H1 (cell line): ENCODE measurements around the gene TMEM245. TPM values are rescaled to one million over a fixed set of nuclear protein-coding genes. Genes with fewer than 3 reads are reported as not detected.

ENCODE experiments used
- CTCF ChIA-PET: fragments of 300-600 bp; sonication (Branson Sonifier 250); formaldehyde crosslinking; loops from one replicate; lab custom pipeline; 2021; ENCODE audit not compliant: partially characterized antibody; lab: Charles Lee
- POLR2A ChIA-PET: fragments of 300-600 bp; sonication (Branson Sonifier 250); formaldehyde crosslinking; loops from one replicate; lab custom pipeline; 2021; ENCODE audit warnings: inconsistent platforms; ENCODE audit not compliant: partially characterized antibody; lab: Charles Lee
- DNase-seq, 2 experiments: peaks; one replicate each; pipeline versions ENCODE4 v3.0.0 to v3.0.0-alpha.2; 2010 to 2022; ENCODE audit warnings: low spot score in 2 of 2, low read depth in 1 of 2, mixed read lengths in 1 of 2
- FAIRE-seq: peaks from 2 replicates; lab custom pipeline; 2011; peaks lifted over from hg19 to GRCh38; lab: Jason Lieb, UNC
- H2AFZ ChIP-seq: 2 replicates; pipeline ENCODE4 v1.8.1; 2012; ENCODE audit warnings: low read length, inconsistent platforms
- H2AK5ac ChIP-seq: 2 replicates; pipeline ENCODE4 v1.6.1; 2013; ENCODE audit warnings: low read depth, low read length
- H2BK120ac ChIP-seq: replicated peaks from 2 replicates; pipeline ENCODE3; 2013; ENCODE audit warnings: low read depth, low read length, inconsistent platforms
- H2BK12ac ChIP-seq: 2 replicates; pipeline ENCODE4 v1.6.1; 2013; ENCODE audit warnings: low read depth, low read length
- H2BK15ac ChIP-seq: 2 replicates; pipeline ENCODE4 v1.6.1; 2013; ENCODE audit warnings: low read length
- H2BK20ac ChIP-seq: 2 replicates; pipeline ENCODE4 v1.6.1; 2013; ENCODE audit warnings: low read length
- H2BK5ac ChIP-seq: 2 replicates; pipeline ENCODE4 v1.6.1; 2013; ENCODE audit warnings: low read depth, low read length
- H3K14ac ChIP-seq: 2 replicates; pipeline ENCODE4 v1.6.1; 2013; ENCODE audit warnings: inconsistent platforms; ENCODE audit not compliant: insufficient read length
- H3K18ac ChIP-seq: 2 replicates; pipeline ENCODE4 v1.6.1; 2013; ENCODE audit warnings: low read length; ENCODE audit errors: extremely low read depth
- H3K23ac ChIP-seq: 2 replicates; pipeline ENCODE4 v1.6.1; 2013; ENCODE audit warnings: inconsistent platforms; ENCODE audit not compliant: insufficient read length
- H3K23me2 ChIP-seq: 2 replicates; pipeline ENCODE4 v1.6.1; 2013; ENCODE audit warnings: low read depth, low read length
- H3K27ac ChIP-seq: 2 replicates; pipeline ENCODE4 v1.6.1; 2011; ENCODE audit warnings: low read depth, low read length, inconsistent platforms
- H3K27me3 ChIP-seq, 4 experiments: replicated peaks in 1 of 4; 1 replicate in 1 of 4; 2 replicates in 3 of 4; pipeline versions ENCODE4 v1.6.1 to v1.8.1; 2011 to 2013; ENCODE audit warnings: low read length in 3 of 4, mild to moderate bottlenecking in 3 of 4, inconsistent platforms in 2 of 4, mixed read lengths in 2 of 4, moderate library complexity in 1 of 4; ENCODE audit not compliant: control insufficient read depth in 3 of 4, insufficient read depth in 3 of 4; ENCODE audit errors: extremely low read depth in 1 of 4
- H3K36me3 ChIP-seq, 4 experiments: 2 replicates each; pipeline versions ENCODE4 v1.6.1 to v1.8.1; 2011 to 2013; ENCODE audit warnings: mild to moderate bottlenecking in 4 of 4, low read length in 3 of 4, moderate library complexity in 2 of 4, control low read depth in 1 of 4, inconsistent platforms in 1 of 4; ENCODE audit not compliant: insufficient read depth in 4 of 4, control insufficient read depth in 2 of 4
- H3K4ac ChIP-seq: replicated peaks from 2 replicates; pipeline ENCODE3; 2013; ENCODE audit warnings: low read length, low read depth, mixed read lengths, inconsistent platforms; ENCODE audit not compliant: insufficient read length
- H3K4me1 ChIP-seq, 4 experiments: replicated peaks in 1 of 4; 1 replicate in 1 of 4; 2 replicates in 3 of 4; pipeline versions ENCODE4 v1.6.1 to v1.8.1; 2011 to 2013; ENCODE audit warnings: low read length in 3 of 4, inconsistent platforms in 2 of 4, mixed read lengths in 1 of 4; ENCODE audit not compliant: insufficient read depth in 4 of 4, control insufficient read depth in 3 of 4
- H3K4me2 ChIP-seq, 2 experiments: 2 replicates each; pipeline versions ENCODE4 v1.6.1 to v1.8.1; 2011 to 2013; ENCODE audit warnings: low read depth in 2 of 2, low read length in 2 of 2, control low read depth in 1 of 2, inconsistent platforms in 1 of 2, mild to moderate bottlenecking in 1 of 2; ENCODE audit not compliant: insufficient read depth in 1 of 2
- H3K4me3 ChIP-seq, 4 experiments: fragments of 200-600, 300-600 bp in 1 of 4; sonication (generic), shearing (Covaris generic), sonication (Bioruptor Twin) in 1 of 4; 2 replicates each; pipeline versions ENCODE4 v1.5.1 to v1.8.1; 2011 to 2016; ENCODE audit warnings: low read length in 4 of 4, low read depth in 3 of 4, control low read depth in 2 of 4, inconsistent platforms in 2 of 4, mild to moderate bottlenecking in 2 of 4, mixed read lengths in 1 of 4, moderate library complexity in 1 of 4; ENCODE audit not compliant: insufficient read depth in 2 of 4; ENCODE audit errors: extremely low read depth in 1 of 4
- H3K56ac ChIP-seq: replicated peaks from 2 replicates; pipeline ENCODE3; 2013; ENCODE audit warnings: low read depth, mild to moderate bottlenecking, mixed read lengths, low read length, inconsistent platforms; ENCODE audit not compliant: insufficient read length
- H3K79me1 ChIP-seq: 2 replicates; pipeline ENCODE4 v1.6.1; 2013; ENCODE audit warnings: low read depth, low read length, control low read depth
- H3K79me2 ChIP-seq, 2 experiments: 2 replicates each; pipeline versions ENCODE4 v1.6.1 to v1.8.1; 2012 to 2013; ENCODE audit warnings: low read length in 2 of 2, mild to moderate bottlenecking in 2 of 2, inconsistent platforms in 1 of 2; ENCODE audit not compliant: insufficient read depth in 2 of 2, control insufficient read depth in 1 of 2
- H3K9ac ChIP-seq, 4 experiments: replicated peaks in 1 of 4; 1 replicate in 1 of 4; 2 replicates in 3 of 4; pipeline versions ENCODE4 v1.6.1 to v1.8.1; 2011 to 2013; ENCODE audit warnings: low read depth in 3 of 4, low read length in 3 of 4, control low read depth in 2 of 4, mild to moderate bottlenecking in 2 of 4, moderate library complexity in 2 of 4, inconsistent platforms in 1 of 4; ENCODE audit errors: extremely low read depth in 1 of 4
- H3K9me3 ChIP-seq, 2 experiments: 2 replicates each; pipeline versions ENCODE4 v1.6.1 to v1.8.1; 2012 to 2013; ENCODE audit warnings: mild to moderate bottlenecking in 2 of 2, moderate library complexity in 2 of 2, control low read depth in 1 of 2, inconsistent platforms in 1 of 2, low read depth in 1 of 2, low read length in 1 of 2, mixed read lengths in 1 of 2; ENCODE audit not compliant: insufficient read depth in 2 of 2
- H4K20me1 ChIP-seq, 2 experiments: replicated peaks in 1 of 2; 2 replicates each; pipeline versions ENCODE3 to v1.8.1; 2011 to 2013; ENCODE audit warnings: inconsistent platforms in 2 of 2, low read length in 2 of 2, mild to moderate bottlenecking in 1 of 2; ENCODE audit not compliant: insufficient read depth in 2 of 2, control insufficient read depth in 1 of 2
- H4K5ac ChIP-seq: 2 replicates; pipeline ENCODE4 v1.6.1; 2013; ENCODE audit warnings: low read length, low read depth, mixed read lengths, inconsistent platforms; ENCODE audit not compliant: insufficient read length
- H4K8ac ChIP-seq: 2 replicates; pipeline ENCODE4 v1.8.0; 2013; ENCODE audit warnings: mild to moderate bottlenecking, moderate library complexity, low read length, inconsistent platforms; ENCODE audit not compliant: insufficient read depth; ENCODE audit errors: extremely low read depth
- H4K91ac ChIP-seq: replicated peaks from 2 replicates; pipeline ENCODE3; 2013; ENCODE audit warnings: low read length, mixed read lengths, inconsistent platforms; ENCODE audit not compliant: insufficient read length
- BACH1 ChIP-seq: IDR thresholded peaks from 2 replicates; pipeline ENCODE4 v1.6.1; 2012; ENCODE audit warnings: low read length, improper control_type of control experiment
- GABPA ChIP-seq: IDR thresholded peaks from 2 replicates; pipeline ENCODE4 v1.6.1; 2011; ENCODE audit warnings: mild to moderate bottlenecking, low read length, moderate library complexity, borderline replicate concordance; ENCODE audit not compliant: insufficient read depth
- KDM1A ChIP-seq: fragments of 200-600, 300-600 bp; sonication (generic); IDR thresholded peaks from 2 replicates; pipeline ENCODE4 v1.7.1; 2016; ENCODE audit warnings: mild to moderate bottlenecking, low read length, borderline replicate concordance
- KDM4A ChIP-seq: IDR thresholded peaks from one replicate; pipeline ENCODE4 v1.7.1; 2012; ENCODE audit warnings: low read depth, mild to moderate bottlenecking, moderate library complexity, low read length, inconsistent platforms; ENCODE audit not compliant: severe bottlenecking
- MAFK ChIP-seq: IDR thresholded peaks from 2 replicates; pipeline ENCODE4 v1.6.1; 2012; ENCODE audit warnings: low read depth, mild to moderate bottlenecking, improper control_type of control experiment, low read length
- POU5F1 ChIP-seq: IDR thresholded peaks from 2 replicates; pipeline ENCODE4 v1.6.1; 2011; ENCODE audit warnings: low read depth, mild to moderate bottlenecking, low read length, moderate library complexity
- RAD21 ChIP-seq, 2 experiments: IDR thresholded peaks in 1 of 2; conservative IDR thresholded peaks in 1 of 2; 2 replicates each; pipeline ENCODE4 v1.6.1; 2011; ENCODE audit warnings: low read depth in 2 of 2, low read length in 2 of 2, improper control_type of control experiment in 1 of 2, inconsistent platforms in 1 of 2, mild to moderate bottlenecking in 1 of 2, moderate library complexity in 1 of 2
- RBBP5 ChIP-seq: IDR thresholded peaks from 2 replicates; pipeline ENCODE4 v1.7.1; 2012; ENCODE audit warnings: low read depth, mild to moderate bottlenecking, inconsistent platforms, low read length, moderate library complexity, borderline replicate concordance
- SIRT6 ChIP-seq: IDR thresholded peaks from one replicate; pipeline ENCODE4 v1.7.1; 2012; ENCODE audit warnings: low read length, inconsistent platforms
- WGBS, 2 experiments: shearing (Covaris generic) in 1 of 2; methylation state at CpG; one replicate each; pipeline versions ENCODE4 v1.1.6 to v1.1.7; 2013 to 2015; ENCODE audit warnings: low lambda C conversion rate in 2 of 2, mixed read lengths in 2 of 2, inconsistent platforms in 1 of 2, low coverage in 1 of 2, missing lambda C conversion rate in 1 of 2; ENCODE audit not compliant: insufficient replicate concordance in 2 of 2, insufficient coverage in 1 of 2, insufficient read length in 1 of 2; ENCODE audit errors: extremely low coverage in 1 of 2, missing lambda C conversion rate in 1 of 2; 5-methylcytosine and 5-hydroxymethylcytosine counted together
- polyA plus RNA-seq, 7 experiments: library from polyadenylated mRNA; depleted of rRNA in 3 of 7; stranded (reverse) in 5 of 7; unstranded in 2 of 7; fragments of >200 nt in 5 of 7; fragments of 200-250 nt in 2 of 7; gene quantifications; 1 replicate in 5 of 7; 2 replicates in 1 of 7; 4 replicates in 1 of 7; pipeline versions ENCODE4 v1.2.1 to v1.2.3, GENCODE V29; 2011 to 2013; ENCODE audit warnings: missing spikeins in 2 of 7, mixed read lengths in 2 of 7
- total RNA-seq: library from RNA; stranded (reverse); fragmentation: NEBNext Ultra II Directional; extraction: Animal tissue kit (Norgen Biotek cat#: 25700); gene quantifications from 2 replicates; pipeline ENCODE4 v1.2.1, GENCODE V29; 2021
- TF ChIP-seq, protein P1 (sequence below), 3 experiments: IDR thresholded peaks; 1 replicate in 2 of 3; 2 replicates in 1 of 3; pipeline versions ENCODE4 v1.5.1 to v1.6.1; 2011; ENCODE audit warnings: low read length in 3 of 3, mild to moderate bottlenecking in 3 of 3, inconsistent platforms in 2 of 3, low read depth in 1 of 3, moderate library complexity in 1 of 3; ENCODE audit not compliant: insufficient read depth in 1 of 3; ENCODE audit errors: control extremely low read depth in 1 of 3

The TMEM245 gene
- total and polyA plus RNA-seq, 2 of the 8 experiments (the other 6 are each of a cell fraction or from before 2014, with no cell fraction given): 44.3 to 45.8 TPM

DNA sequence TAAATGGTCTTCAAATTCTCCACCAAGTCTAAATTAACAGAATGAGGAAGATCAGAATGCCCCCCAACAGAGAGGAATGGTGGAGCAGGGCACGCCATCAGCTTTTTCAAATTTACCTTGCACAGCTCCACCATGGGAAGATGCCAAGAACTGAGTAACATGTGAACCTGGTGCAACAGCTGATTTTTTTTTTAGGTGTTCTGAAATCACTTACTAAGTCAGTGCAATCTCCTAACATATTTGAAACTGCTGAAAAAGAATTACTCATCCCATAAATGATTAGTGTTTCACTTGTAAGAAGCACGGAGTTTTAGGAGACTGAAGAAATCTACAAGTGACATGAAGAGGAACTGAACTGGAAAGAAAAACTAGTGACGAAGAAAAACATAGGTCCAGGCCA is 5.1 kb downstream of the TMEM245 start:
- Histone ChIP-seq H3K4me2 (no peak overlapping the region), H3K9me3 (no peaks in the 10 kb centered on the region), H3K4me1 (peaks cover 0 to 8% (median 6%) of the 10 kb centered on the region in 4 experiments; a peak in 4 of 7 replicates), H4K5ac (no peak overlapping the region), H3K23me2 (peaks cover 10% of the 10 kb centered on the region), H4K20me1 (peaks cover 14 to 24% of the 10 kb centered on the region in 2 experiments), H2BK5ac (no peak overlapping the region), H3K23ac (no peak overlapping the region), H2BK20ac (no peak overlapping the region), H3K18ac (no peak overlapping the region), H4K91ac (no peak overlapping the region), H3K27ac (no peak overlapping the region), H4K8ac (no peak overlapping the region)
- WGBS, 2 experiments: 93% methylated on average over 3 of the region's 3 CpGs; no CpG with 5 or more reads in 1 of the 2 experiments
- no peak for DNase-seq
- no peak for TF ChIP-seq BACH1
- TF ChIP-seq KDM1A: no peak
- no peak for TF ChIP-seq RAD21 (IDR thresholded peaks at IDR 0.05 in 1 of 2, conservative IDR thresholded peaks at IDR 0.05 in 1 of 2; ENCODE audit: low read depth in 2 of 2, low read length in 2 of 2)
- no peak for TF ChIP-seq MAFK
- TF ChIP-seq RBBP5: no peak
- TF ChIP-seq, protein P1, sequence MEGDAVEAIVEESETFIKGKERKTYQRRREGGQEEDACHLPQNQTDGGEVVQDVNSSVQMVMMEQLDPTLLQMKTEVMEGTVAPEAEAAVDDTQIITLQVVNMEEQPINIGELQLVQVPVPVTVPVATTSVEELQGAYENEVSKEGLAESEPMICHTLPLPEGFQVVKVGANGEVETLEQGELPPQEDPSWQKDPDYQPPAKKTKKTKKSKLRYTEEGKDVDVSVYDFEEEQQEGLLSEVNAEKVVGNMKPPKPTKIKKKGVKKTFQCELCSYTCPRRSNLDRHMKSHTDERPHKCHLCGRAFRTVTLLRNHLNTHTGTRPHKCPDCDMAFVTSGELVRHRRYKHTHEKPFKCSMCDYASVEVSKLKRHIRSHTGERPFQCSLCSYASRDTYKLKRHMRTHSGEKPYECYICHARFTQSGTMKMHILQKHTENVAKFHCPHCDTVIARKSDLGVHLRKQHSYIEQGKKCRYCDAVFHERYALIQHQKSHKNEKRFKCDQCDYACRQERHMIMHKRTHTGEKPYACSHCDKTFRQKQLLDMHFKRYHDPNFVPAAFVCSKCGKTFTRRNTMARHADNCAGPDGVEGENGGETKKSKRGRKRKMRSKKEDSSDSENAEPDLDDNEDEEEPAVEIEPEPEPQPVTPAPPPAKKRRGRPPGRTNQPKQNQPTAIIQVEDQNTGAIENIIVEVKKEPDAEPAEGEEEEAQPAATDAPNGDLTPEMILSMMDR (IDR thresholded peaks at IDR 0.05; ENCODE audit: control extremely low read depth in 1 of 3, insufficient read depth in 1 of 3, low read depth in 1 of 3, low read length in 3 of 3): no peak
- TF ChIP-seq KDM4A: no peak
- TF ChIP-seq POU5F1: no peak
- TF ChIP-seq SIRT6: no peak
- no peak for TF ChIP-seq GABPA
- TF ChIP-seq, all 59 proteins: peak for 0
- no peak for FAIRE-seq
- Histone ChIP-seq H2BK120ac (no peak overlapping the region), H2AFZ (no peak overlapping the region), H2BK12ac (no peak overlapping the region), H3K56ac (no peak overlapping the region), H2AK5ac (no peak overlapping the region), H3K27me3 (no peaks in the 10 kb centered on the region), H3K4ac (no peak overlapping the region), H3K4me3 (no peak overlapping the region), H3K14ac (no peak overlapping the region), H3K9ac (no peak overlapping the region), H3K36me3 (no peaks in the 10 kb centered on the region; a peak in 1 of 8 replicates), H3K79me2 (peaks cover 39 to 99% of the 10 kb centered on the region in 2 experiments), H2BK15ac (no peak overlapping the region), H3K79me1 (peaks cover 9% of the 10 kb centered on the region)
- ChIA-PET POLR2A (interaction anchor here (0.6 to 0.7 kb wide), 3 partner anchors 160 to 312 kb away, joined by 3 read pairs; no protein-coding TSS in a partner anchor), CTCF (interaction anchor here (1.4 kb wide), 1 partner anchor 17 kb away, joined by 3 read pairs; no protein-coding TSS in a partner anchor)
